LHCN-M2 (cell line): ENCODE measurements around the gene MYOCD. TPM values are rescaled to one million over a fixed set of nuclear protein-coding genes. Genes with fewer than 3 reads are reported as not detected.

Experiments used
- DNase-seq: peaks from one replicate; pipeline ENCODE4 v3.0.0-alpha.2; 2012; ENCODE audit warnings: low read depth
- total RNA-seq: library from RNA; depleted of rRNA; stranded (reverse); fragments of >200 nt; gene quantifications from 2 replicates; pipeline ENCODE4 v1.2.3, GENCODE V29; 2014

The MYOCD gene
- total RNA-seq, 1 experiment from 2014 or later, result not detected

GRCh38 chr17:12712941-12713340 is 47.3 kb downstream of the MYOCD start:
- DNase-seq, result no peak

- DNase-seq, result no peak
Measured at GRCh38 chr17:12719948-12720347, 54.3 kb downstream of the MYOCD start.

- DNase-seq, result no peak
Measured at GRCh38 chr17:12721581-12721980, 55.9 kb downstream of the MYOCD start.

GRCh38 chr17:12722282-12722681 is 56.6 kb downstream of the MYOCD start:
- no peak for DNase-seq

GRCh38 chr17:12726131-12726530 is 60.4 kb downstream of the MYOCD start:
- DNase-seq, result no peak

- no peak for DNase-seq
Measured at GRCh38 chr17:12727076-12727760, 61.5 kb downstream of the MYOCD start.

- DNase-seq, result no peak
Measured at GRCh38 chr17:12727881-12728280, 62.2 kb downstream of the MYOCD start.

GRCh38 chr17:12729086-12729485 is 63.4 kb downstream of the MYOCD start:
- no peak for DNase-seq

GRCh38 chr17:12730421-12730820 is 64.7 kb downstream of the MYOCD start:
- DNase-seq, result no peak

GRCh38 chr17:12730931-12731521 is 65.3 kb downstream of the MYOCD start:
- no peak for DNase-seq

GRCh38 chr17:12731839-12732238 is 66.1 kb downstream of the MYOCD start:
- no peak for DNase-seq

GRCh38 chr17:12732366-12732765 is 66.7 kb downstream of the MYOCD start:
- no peak for DNase-seq

GRCh38 chr17:12734926-12735325 is 69.2 kb downstream of the MYOCD start:
- DNase-seq, result no peak

GRCh38 chr17:12735517-12735916 is 69.8 kb downstream of the MYOCD start:
- DNase-seq, result no peak

GRCh38 chr17:12736526-12736925 is 70.8 kb downstream of the MYOCD start:
- no peak for DNase-seq

- DNase-seq, result no peak
Measured at GRCh38 chr17:12737740-12738469, 72.2 kb downstream of the MYOCD start.

- no peak for DNase-seq
Measured at GRCh38 chr17:12738624-12739023, 72.9 kb downstream of the MYOCD start.

GRCh38 chr17:12739500-12739899 is 73.8 kb downstream of the MYOCD start:
- DNase-seq, result no peak

- no peak for DNase-seq
Measured at GRCh38 chr17:12743046-12743445, 77.4 kb downstream of the MYOCD start.

GRCh38 chr17:12744298-12744697 is 78.6 kb downstream of the MYOCD start:
- DNase-seq, result no peak

GRCh38 chr17:12744786-12745185 is 79.1 kb downstream of the MYOCD start:
- no peak for DNase-seq

GRCh38 chr17:12745486-12745885 is 79.8 kb downstream of the MYOCD start:
- no peak for DNase-seq

- DNase-seq, result peak; percentile 1
Measured at GRCh38 chr17:12756786-12757185, 91.1 kb downstream of the MYOCD start.
